ENCODE results near the gene PFKFB2.

The PFKFB2 gene

DNA sequence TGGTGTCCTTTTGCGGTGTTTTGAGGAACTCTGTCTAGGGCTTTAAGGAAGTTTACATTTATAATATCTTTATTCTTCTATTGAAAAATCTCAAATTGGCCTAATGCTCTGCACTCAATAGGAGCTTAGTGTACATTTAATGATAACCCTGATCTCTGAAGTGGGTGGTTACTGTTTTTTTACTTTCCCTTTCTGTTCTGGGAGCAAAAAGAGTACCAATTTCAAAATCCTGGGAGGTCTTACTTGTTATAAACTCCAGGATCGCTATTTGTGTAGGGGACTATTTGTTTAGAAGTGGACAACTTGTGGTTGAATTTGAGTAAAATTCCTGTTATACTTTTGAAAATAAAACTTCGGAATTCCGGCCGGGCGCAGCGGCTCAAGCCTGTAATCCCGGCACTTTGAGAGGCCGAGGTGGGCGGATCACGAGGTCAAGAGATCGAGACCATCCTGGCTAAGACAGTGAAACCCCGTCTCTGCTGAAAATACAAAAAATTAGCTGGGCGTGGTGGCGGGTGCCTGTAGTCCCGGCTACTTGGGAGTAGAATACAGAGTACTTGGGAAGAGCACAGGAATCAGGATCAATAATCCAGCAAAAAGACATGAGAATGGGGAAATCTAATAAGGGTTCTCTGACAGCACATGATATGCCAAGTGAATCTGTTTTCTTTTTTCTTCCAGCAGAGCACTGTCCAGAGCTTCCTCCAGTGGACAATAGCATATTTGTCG is 36.7 kb downstream of the PFKFB2 start:
- DNase-seq (ENCODE audit: low read depth): no peak

DNA sequence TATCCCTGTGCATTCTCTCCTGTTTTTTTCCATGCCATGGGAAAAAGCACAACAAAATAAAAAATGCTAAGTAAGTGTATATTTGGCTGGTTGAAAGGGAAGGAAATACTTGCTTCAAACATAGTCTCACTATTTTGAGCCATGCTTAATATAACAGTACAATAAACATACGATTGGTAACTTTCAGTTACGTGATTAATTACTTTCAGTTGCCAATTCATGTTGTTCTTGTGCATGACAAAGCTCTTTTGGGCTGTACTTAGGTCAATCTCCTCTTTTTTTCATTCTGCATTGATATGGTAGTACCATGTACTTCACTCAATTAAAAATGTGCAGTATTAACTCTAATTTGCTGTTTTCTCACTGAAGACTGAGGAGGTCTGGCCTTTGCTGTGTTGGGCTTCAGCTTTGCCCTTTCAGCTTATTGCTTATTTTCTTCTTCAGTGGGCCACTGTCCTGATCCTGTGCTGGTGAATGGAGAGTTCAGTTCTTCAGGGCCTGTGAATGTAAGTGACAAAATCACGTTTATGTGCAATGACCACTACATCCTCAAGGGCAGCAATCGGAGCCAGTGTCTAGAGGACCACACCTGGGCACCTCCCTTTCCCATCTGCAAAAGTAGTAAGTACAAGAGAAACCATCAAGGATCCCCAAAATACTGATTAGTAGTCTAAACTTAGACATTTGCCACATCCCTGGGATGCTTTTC is 38.3 kb downstream of the PFKFB2 start:
- DNase-seq (ENCODE audit: low read depth): no peak

DNA sequence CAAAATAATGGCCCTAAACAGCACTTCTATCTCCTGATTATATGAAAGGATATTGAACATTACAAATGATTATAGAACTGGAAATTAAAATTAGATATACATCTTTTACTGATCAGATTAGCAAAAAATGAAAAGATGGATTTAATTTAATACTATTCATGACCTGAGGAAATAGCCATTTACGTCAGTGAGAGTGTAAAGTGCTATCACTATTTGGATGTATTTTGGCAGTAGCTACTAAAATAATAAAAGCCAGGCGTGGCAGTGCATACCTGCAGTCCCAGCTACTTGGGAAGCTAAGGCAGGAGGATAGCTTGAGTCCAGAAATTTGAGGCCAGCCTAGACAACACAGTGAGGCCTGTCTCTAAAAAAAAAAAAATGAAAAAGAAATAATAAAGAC is 40.9 kb downstream of the PFKFB2 start:
- no peak for DNase-seq (ENCODE audit: low read depth)

DNA sequence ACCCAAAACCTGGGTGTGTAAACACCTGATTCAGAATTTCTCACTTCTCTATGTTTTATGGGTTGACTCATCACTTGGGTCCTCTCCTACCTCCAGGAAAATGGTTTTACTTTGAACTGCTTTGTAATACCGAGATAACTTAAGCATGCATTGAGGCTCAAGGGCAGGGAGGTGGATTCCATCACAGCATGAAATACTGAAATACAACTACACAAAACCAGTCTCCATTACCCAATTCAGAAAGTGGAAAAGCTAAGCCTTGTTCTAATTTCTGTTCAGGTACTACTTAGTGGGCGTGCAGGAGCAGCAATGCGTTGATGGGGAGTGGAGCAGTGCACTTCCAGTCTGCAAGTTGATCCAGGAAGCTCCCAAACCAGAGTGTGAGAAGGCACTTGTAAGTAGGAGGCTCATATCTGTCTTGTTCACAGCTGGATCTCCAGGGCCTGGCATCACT is 44.8 kb downstream of the PFKFB2 start:
- no peak for DNase-seq (ENCODE audit: low read depth)

DNA sequence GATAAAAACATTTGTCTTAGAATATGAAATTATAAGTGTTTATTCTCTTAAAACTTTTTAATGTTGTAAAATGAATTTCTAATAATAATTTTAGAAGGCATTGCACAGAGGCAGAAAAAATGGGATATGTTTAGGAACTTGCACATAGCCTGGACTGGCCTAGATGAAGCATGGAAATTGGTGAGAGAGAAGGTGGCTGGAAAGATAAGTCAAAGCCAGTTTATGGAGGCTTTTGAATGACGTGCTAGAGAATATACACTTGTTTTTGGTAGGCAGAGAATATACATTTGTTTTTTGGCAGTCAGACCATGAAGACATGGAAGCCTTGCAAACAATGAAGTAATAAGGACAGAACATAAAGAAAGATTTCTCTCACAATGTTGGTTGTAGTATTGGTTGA is 48.6 kb downstream of the PFKFB2 start:
- no peak for DNase-seq (ENCODE audit: low read depth)

DNA sequence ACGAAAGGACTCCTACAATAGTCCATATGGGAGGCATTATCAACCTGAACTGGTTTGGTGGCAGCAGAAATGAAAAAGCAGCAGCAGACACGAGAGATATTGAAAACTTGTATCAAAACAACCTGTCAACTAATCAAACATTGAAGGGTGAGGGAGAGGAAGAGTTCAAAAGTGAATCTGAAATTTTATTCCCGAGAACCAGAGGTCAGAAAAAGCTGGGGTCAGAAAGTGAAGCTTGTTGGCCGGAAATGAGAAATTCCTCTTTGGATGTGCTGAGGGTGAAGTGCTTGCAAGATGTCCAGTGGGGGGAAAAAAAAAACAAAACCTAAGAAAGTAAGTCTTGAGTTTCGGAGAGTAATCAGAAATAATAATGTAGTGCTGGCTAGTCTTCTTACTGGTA is 49.1 kb downstream of the PFKFB2 start:
- no peak for DNase-seq (ENCODE audit: low read depth)

DNA sequence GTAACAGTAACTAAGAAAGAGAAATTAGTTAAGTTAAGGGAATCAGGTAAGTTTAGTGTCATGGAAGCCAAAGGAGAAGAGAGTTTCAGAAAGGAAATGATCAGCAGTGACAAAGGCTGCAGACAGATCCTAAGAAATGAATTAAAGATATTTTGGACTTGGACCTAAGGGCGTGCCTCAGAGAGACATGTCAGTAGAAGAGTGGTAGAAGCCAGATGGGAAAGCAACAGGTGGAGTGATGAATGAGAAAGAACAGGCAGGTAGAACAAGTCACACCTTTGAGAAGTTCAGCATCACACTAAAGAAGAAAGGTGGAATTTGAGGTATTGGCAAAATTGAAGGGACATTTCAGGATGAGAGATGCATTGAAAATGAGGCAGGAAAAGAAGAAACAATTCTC is 49.6 kb downstream of the PFKFB2 start:
- DNase-seq (ENCODE audit: low read depth): no peak

DNA sequence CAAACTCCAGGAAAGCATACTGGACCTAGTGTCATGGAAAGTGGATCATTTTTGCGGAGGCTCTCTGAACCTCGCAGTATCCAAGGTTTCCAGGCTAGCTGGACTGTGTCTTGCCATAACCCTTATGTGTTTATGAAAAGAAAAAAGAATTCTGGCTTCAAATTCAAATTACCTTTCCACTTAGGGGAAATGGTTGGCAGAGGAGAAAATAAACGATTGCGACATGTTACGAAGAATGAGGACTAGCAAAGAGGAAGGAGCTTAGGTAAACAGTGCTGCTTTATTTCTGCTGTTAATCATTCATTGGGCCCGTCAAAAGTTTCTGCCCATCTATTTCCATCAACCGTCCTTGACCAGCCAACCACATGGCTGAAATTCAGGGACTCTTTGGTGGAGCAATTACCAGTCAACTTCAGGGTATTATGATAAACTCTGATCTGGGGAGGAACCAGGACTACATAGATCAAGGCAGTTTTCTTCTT is 50.9 kb downstream of the PFKFB2 start, which contains the start of gene C4BPA:
TSS of gene C4BPA (plus strand) at position 342 of the 482 bp plus-strand sequence. CDS start 8,793 bp downstream, outside the sequence.
- no peak for DNase-seq (ENCODE audit: low read depth)

DNA sequence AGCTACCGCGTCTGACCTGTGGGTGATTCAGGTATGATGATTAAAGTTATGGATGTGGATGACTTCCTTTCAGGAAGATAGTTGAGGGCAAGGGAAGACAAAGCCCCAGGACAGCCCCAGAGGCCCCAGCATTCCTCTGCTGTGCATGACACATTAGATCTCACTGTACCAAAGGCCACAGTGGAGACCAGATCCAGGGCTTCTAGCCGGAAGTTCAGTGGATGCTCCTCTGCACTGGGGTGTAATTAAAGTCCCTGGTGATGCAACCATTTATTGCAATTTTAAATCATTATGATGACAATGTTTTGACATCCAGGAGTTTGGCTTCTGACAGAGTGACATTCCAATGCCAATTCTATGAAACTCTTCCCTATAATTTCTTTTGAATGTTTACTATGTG is 55.9 kb downstream of the PFKFB2 start:
- no peak for DNase-seq (ENCODE audit: low read depth)

DNA sequence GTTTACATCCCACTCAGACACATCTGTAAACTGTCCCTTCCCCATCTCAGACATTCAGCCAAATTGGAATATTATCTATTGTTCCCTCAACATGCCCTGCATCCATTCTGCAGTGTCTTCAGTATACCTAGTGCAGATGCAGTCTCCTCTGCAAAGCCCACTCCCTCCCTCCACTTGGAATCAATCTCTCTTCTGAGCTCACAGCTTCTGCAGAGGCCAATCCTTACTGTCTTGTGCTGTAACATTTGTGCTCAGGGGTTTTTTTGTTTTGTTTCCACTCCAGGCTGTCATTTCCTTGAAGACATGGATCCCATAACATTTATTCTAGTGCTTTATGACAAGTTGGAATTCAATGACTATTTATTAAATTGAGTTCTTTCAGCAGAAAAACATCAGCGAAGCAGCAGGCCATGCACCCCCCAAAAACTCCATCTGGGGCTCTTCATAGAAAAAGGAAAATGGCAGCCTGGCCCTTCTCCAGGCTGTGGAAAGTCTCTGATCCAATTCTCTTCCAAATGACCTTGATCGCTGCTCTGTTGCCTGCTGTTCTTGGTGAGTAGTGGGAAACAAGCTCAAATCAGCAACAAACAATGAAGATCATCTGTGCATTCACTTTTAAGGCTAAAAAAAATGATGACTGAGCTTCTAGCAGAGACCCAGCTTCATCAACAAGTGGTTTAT is 59.7 kb downstream of the PFKFB2 start:
- DNase-seq (ENCODE audit: low read depth): no peak

DNA sequence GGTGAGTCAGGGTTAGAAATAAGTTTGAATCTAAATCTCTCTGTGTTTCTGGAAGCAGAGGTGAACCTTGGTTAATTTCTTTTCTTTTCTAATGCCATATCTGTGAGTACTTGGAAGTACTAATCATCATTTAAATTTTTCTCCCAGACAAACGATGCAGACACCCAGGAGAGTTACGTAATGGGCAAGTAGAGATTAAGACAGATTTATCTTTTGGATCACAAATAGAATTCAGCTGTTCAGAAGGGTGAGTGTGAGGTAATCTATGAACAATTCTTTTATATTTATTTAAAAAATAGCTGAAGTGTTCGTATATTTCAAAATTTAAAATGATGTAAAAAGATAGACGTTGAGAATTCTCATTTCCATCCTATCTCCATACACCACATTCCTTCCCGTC is 62.2 kb downstream of the PFKFB2 start:
- DNase-seq (ENCODE audit: low read depth): no peak

DNA sequence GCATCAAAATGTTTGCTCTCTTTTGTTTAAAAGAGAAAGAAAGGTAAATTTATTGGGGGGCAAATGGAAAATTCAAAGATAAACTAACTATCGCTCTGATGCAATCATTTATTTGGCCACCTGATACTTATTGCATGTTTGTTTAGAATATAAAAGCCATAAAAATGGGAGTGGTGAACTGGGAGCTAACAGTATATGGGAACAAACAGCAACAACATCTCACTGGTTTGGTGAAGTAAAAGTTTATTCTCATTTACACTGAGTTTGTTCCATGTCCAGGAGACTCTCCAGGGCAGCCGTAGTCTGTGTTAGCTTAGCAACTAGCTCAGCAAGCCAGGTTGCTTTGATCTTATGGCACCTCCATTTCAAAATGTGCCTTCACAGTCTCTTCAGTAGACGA is 71.3 kb downstream of the PFKFB2 start:
- no peak for DNase-seq (ENCODE audit: low read depth)

DNA sequence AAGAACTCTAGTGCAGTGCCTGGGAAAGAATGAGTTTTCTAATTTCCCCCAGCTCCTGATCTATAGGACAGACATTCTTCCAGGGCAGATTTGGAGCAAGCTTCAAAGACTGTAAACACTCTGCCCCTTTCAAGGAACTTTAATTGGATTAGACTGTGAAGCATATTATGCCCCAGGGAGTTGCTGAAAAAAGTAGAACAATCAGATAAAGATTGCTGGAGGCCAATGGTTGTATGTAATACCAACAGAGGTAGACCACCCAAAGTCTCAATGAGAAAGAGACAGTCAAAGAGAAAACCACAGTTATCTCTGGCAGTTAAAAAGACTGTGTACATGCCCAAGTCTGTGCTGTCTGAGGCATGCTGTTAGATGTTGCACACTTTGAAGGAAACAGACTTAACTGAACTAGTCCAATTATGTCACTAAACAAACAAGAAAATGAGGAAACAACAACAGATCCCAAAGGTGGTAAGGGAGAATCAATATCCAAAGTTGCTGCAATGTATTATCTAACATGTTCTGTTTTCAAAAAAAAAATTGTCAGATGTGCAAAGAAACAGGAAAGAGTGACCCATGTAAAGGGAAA is 75.4 kb downstream of the PFKFB2 start:
- DNase-seq (ENCODE audit: low read depth): no peak

DNA sequence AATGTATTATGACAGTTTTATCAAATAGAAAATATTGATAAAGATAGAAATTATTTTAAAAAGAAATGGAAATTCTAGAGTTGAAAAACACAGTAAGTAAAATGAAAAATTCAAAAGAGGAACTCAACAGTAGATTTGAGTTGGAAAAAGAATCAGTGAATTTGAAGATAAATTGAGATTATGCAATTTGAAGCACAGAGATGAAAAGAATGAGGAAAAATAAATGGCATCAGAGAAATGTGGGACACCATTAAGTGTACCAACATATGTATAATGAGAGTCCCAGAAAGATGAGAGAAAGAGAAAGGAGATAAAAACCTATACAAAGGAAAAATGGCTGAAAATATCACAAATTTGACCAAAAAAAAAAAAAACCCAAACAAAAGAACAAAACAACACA is 76.0 kb downstream of the PFKFB2 start:
- no peak for DNase-seq (ENCODE audit: low read depth)
